HEK293T (cell line): ENCODE data around the gene FBXO31.

ENCODE experiments used
- ARNT ChIP-seq: fragments of 450-650 bp; IDR thresholded peaks from 2 replicates; pipeline ENCODE4 v1.6.1; 2017; ENCODE audit warnings: mild to moderate bottlenecking
- BHLHE40 ChIP-seq: fragments of 450-650 bp; IDR thresholded peaks from 2 replicates; pipeline ENCODE4 v1.6.1; 2016; ENCODE audit warnings: mild to moderate bottlenecking, moderate library complexity, borderline replicate concordance
- CTBP1 ChIP-seq: fragments of 450-650 bp; IDR thresholded peaks from 2 replicates; pipeline ENCODE4 v1.6.1; 2016; ENCODE audit warnings: borderline replicate concordance
- FOXA1 ChIP-seq: fragments of 450-650 bp; IDR thresholded peaks from 2 replicates; pipeline ENCODE4 v1.6.1; 2016; ENCODE audit warnings: mild to moderate bottlenecking
- FOXK2 ChIP-seq: fragments of 450-650 bp; IDR thresholded peaks from 2 replicates; pipeline ENCODE4 v1.6.1; 2016; ENCODE audit warnings: mild to moderate bottlenecking
- FOXM1 ChIP-seq: fragments of 450-650 bp; IDR thresholded peaks from 2 replicates; pipeline ENCODE4 v1.6.1; 2017; ENCODE audit warnings: mild to moderate bottlenecking, borderline replicate concordance
- HDGF ChIP-seq: fragments of 450-650 bp; IDR thresholded peaks from 2 replicates; pipeline ENCODE4 v1.6.1; 2017; ENCODE audit warnings: antibody characterized with exemption, borderline replicate concordance
- L3MBTL2 ChIP-seq: fragments of 450-650 bp; conservative IDR thresholded peaks from 2 replicates; pipeline ENCODE4 v1.6.1; 2016; ENCODE audit warnings: mild to moderate bottlenecking
- LEF1 ChIP-seq: fragments of 450-650 bp; IDR thresholded peaks from 2 replicates; pipeline ENCODE4 v1.6.1; 2017; ENCODE audit warnings: mild to moderate bottlenecking, borderline replicate concordance
- NFRKB ChIP-seq: fragments of 450-650 bp; IDR thresholded peaks from 2 replicates; pipeline ENCODE4 v1.6.1; 2016; ENCODE audit warnings: mild to moderate bottlenecking, moderate library complexity
- PKNOX1 ChIP-seq: fragments of 450-650 bp; IDR thresholded peaks from 2 replicates; pipeline ENCODE4 v1.6.1; 2016
- SP1 ChIP-seq: fragments of 450-650 bp; IDR thresholded peaks from 2 replicates; pipeline ENCODE4 v1.6.1; 2017
- SUZ12 ChIP-seq: fragments of 450-650 bp; IDR thresholded peaks from 2 replicates; pipeline ENCODE4 v1.6.1; 2016; ENCODE audit warnings: mild to moderate bottlenecking
- TARDBP ChIP-seq: fragments of 450-650 bp; IDR thresholded peaks from 2 replicates; pipeline ENCODE4 v1.6.1; 2016

- no peak for TF ChIP-seq CTBP1
- TF ChIP-seq PKNOX1, result no peak
- no peak for TF ChIP-seq SP1
- no peak for TF ChIP-seq SUZ12
- no peak for TF ChIP-seq FOXM1
- no peak for TF ChIP-seq FOXA1
- no peak for TF ChIP-seq NFRKB
- no peak for TF ChIP-seq L3MBTL2
- no peak for TF ChIP-seq TARDBP
- TF ChIP-seq HDGF, result no peak
- no peak for TF ChIP-seq ARNT
- no peak for TF ChIP-seq FOXK2
- TF ChIP-seq LEF1, result no peak
- TF ChIP-seq BHLHE40, result no peak
These were observed 14.3 kb downstream of the FBXO31 start for GRCh38 chr16:87369117-87369765.
